Testis (tissue), 2 donors: ENCODE measurements around the gene HOXD3.

Source experiments
- POLR2A ChIP-seq: fragments of 450-650 bp; IDR thresholded peaks from one replicate; pipeline ENCODE4 v1.6.1; 2017; ENCODE audit warnings: antibody characterized with exemption, mild to moderate bottlenecking, moderate library complexity
- TF ChIP-seq, protein P1 (sequence below), 3 experiments: fragments of 450-650 bp in 2 of 3; fragments of 200-600 bp in 1 of 3; sonication (generic) in 1 of 3; IDR thresholded peaks; one replicate each; pipeline ENCODE4 v1.5.1; 2016 to 2019; ENCODE audit warnings: antibody characterized with exemption in 3 of 3, mild to moderate bottlenecking in 2 of 3, moderate library complexity in 1 of 3

DNA sequence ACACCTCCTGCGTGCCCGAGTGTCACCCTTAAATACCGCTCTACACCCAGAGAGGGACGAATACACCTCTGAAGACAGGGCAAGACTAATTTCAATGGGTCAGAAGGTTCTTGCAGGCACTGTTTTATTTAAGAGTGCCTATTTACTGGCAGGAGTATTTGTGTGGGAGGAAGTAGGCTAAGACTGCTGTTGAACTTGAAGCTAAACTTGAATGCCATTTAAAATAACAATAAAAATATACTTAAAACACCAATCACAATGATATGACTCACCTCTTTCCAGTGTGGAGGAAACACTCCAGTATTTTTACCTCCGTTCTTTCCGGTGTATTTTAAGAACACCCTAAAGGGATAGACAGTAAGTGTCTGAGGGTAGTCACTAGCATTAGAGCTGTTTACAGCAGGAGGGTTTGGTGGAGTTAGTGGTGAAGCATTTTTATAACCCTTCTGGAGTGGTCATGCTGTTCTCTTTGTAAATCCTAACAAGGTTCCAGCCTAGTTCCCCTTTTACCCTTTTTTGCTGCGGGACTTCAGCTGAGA lies 21.7 kb downstream of the HOXD3 start:
- TF ChIP-seq, protein P1, sequence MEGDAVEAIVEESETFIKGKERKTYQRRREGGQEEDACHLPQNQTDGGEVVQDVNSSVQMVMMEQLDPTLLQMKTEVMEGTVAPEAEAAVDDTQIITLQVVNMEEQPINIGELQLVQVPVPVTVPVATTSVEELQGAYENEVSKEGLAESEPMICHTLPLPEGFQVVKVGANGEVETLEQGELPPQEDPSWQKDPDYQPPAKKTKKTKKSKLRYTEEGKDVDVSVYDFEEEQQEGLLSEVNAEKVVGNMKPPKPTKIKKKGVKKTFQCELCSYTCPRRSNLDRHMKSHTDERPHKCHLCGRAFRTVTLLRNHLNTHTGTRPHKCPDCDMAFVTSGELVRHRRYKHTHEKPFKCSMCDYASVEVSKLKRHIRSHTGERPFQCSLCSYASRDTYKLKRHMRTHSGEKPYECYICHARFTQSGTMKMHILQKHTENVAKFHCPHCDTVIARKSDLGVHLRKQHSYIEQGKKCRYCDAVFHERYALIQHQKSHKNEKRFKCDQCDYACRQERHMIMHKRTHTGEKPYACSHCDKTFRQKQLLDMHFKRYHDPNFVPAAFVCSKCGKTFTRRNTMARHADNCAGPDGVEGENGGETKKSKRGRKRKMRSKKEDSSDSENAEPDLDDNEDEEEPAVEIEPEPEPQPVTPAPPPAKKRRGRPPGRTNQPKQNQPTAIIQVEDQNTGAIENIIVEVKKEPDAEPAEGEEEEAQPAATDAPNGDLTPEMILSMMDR (IDR thresholded peaks at IDR 0.05): no peak
- no peak for TF ChIP-seq POLR2A
